Bronchial epithelial cell (primary cell): Measurements from ENCODE around the gene ZCCHC24. TPM values are rescaled to one million over a fixed set of nuclear protein-coding genes. Genes with fewer than 3 reads are reported as not detected.

ENCODE experiments used
- DNase-seq: peaks from one replicate; pipeline ENCODE4 v3.0.0-alpha.2; 2010; ENCODE audit warnings: low read depth
- FAIRE-seq: peaks from 2 replicates; lab custom pipeline; 2011; peaks lifted over from hg19 to GRCh38; lab: Jason Lieb, UNC
- H3K27me3 ChIP-seq: 2 replicates; pipeline ENCODE4 v1.5.1; 2011; ENCODE audit warnings: low read length; ENCODE audit not compliant: control insufficient read depth, insufficient read depth
- H3K36me3 ChIP-seq: 2 replicates; pipeline ENCODE4 v1.5.1; 2011; ENCODE audit warnings: low read length; ENCODE audit not compliant: control insufficient read depth, insufficient read depth
- H3K4me3 ChIP-seq: 2 replicates; pipeline ENCODE4 v1.5.1; 2011; ENCODE audit warnings: mild to moderate bottlenecking, low read depth, low read length, control low read depth
- CTCF ChIP-seq: IDR thresholded peaks from 2 replicates; pipeline ENCODE4 v1.5.1; 2011; ENCODE audit warnings: mild to moderate bottlenecking, moderate library complexity, low read length, control low read depth, inconsistent platforms; ENCODE audit not compliant: insufficient read depth, severe bottlenecking
- total RNA-seq: library from RNA; depleted of rRNA; stranded (reverse); fragments of >200 nt; gene quantifications from 2 replicates; pipeline ENCODE4 v1.2.1, GENCODE V29; 2014

Gene ZCCHC24
- total RNA-seq, 1 donor from 2014 or later: 0.53 TPM

DNA sequence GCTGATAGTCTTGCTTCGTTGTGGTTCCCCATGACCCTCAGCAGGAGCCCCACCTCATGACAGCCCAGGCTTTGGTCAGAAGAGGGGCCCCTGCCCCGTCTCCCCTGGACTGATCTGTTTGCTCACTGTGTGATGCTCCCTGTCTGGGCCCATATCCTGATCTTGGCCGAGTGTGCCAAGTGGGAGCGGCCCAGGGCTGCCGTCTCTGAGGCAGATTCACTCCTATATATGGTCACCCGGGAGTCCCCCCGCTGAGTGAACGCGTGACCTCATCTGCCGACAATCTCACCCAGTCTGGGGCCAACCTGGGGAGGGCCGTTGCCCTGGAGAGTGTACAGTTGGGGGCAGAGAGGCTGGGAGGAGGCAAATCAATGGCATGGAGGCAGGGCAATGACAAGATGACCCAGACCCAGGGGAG is 63.6 kb downstream of the ZCCHC24 start:
- no peaks in the 10 kb centered on the region for H3K36me3 ChIP-seq
- H3K4me3 ChIP-seq: no peak overlapping the region
- TF ChIP-seq CTCF: no peak
- FAIRE-seq: no peak
- no peak for DNase-seq
- H3K27me3 ChIP-seq: no peaks in the 10 kb centered on the region

- FAIRE-seq (no peak), DNase-seq (no peak)
- Histone ChIP-seq H3K36me3 (no peaks in the 10 kb centered on the region), H3K4me3 (no peak overlapping the region), H3K27me3 (no peaks in the 10 kb centered on the region)
- no peak for TF ChIP-seq CTCF
Measured at GRCh38 chr10:79380946-79381721, 64.3 kb downstream of the ZCCHC24 start.

DNA sequence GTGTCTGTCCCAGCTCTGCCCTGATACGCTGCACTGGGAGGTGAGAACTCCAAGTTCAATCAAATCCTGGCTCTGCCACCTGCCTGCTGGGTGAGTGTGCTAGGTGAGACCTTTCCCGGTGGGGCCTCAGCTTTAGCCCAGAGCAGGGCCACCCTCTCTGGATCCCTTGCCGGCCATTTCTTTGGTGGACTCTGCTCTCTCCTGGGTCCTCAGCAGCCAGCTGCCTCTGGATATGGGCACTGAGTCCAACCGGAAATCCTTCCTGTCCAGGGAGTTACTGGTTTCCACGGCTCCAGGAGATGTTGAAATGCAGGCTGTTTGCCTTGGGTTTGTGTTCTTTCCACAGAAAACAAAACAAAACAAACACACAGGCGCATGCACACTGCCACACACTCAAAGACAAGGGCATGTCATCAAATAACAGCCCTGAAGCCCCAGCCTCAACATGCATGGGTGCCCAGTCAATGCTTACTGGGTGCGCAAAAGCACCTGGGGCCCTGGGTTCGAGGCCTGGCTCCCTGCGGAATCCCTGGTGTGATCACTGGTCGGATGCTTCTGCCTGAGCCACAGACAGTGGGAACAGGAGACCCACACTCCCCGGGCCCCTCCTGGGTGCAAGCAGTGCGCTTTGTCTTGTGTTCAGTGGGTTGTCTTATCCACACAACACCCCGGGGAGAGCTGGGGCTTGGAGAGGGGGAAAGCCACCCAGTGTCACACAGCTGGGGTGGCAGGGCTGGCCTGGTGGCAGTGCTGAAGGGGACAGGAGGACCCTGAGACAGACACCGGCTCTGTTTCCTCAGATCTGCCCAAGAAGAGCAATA is 65.1 kb downstream of the ZCCHC24 start:
- Histone ChIP-seq H3K27me3 (no peaks in the 10 kb centered on the region), H3K36me3 (no peaks in the 10 kb centered on the region), H3K4me3 (no peak overlapping the region)
- no peak for TF ChIP-seq CTCF
- peak; percentile 21 for DNase-seq
- no peak for FAIRE-seq

DNA sequence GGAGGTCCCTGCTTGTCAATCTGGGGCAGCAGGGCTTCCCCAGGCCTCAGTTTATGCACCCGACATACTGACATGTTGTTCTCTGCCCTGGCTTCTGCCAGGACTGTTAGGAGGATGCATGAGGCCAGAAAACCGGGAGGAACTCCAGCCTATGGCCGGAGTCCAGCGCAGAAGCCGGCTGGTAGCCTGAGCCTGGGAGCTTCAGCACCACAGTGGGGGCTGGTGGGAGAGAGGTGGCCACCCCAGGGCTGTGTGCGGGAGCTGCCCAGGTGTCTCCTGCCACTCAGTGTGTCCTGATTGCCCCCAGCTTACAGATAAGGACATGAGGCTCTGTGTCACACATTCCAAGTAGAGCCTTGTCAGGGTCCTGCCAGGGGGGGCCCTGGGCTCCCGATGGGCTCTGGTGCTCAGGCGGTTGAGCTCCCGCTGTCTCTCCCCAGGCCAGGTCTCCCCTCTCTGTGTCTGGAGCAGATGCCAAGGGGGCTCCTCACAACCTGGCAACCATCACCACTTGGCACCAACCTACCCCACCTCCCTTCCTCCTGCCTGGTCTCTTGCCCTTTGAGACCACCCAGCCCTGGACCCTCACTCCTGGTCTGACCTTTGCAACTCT is 65.8 kb downstream of the ZCCHC24 start:
- DNase-seq (no peak), FAIRE-seq (no peak)
- H3K36me3 ChIP-seq: no peaks in the 10 kb centered on the region
- no peaks in the 10 kb centered on the region for H3K27me3 ChIP-seq
- TF ChIP-seq CTCF: no peak
- H3K4me3 ChIP-seq: no peak overlapping the region

GRCh38 chr10:79378647-79379511 is 66.5 kb downstream of the ZCCHC24 start:
- DNase-seq: no peak
- H3K27me3 ChIP-seq: no peaks in the 10 kb centered on the region
- H3K4me3 ChIP-seq: no peak overlapping the region
- FAIRE-seq: peak; percentile 96
- no peak for TF ChIP-seq CTCF
- H3K36me3 ChIP-seq: no peaks in the 10 kb centered on the region
